Fibroblast of villous mesenchyme (primary cell): ENCODE results near the gene DDX49. TPM values are rescaled to one million over a fixed set of nuclear protein-coding genes. Genes with fewer than 3 reads are reported as not detected.

Experiments used
- DNase-seq: peaks from one replicate; pipeline ENCODE4 v3.0.0-alpha.2; 2010; ENCODE audit warnings: low read depth
- H3K4me3 ChIP-seq: 2 replicates; pipeline ENCODE4 v1.5.1; 2011; ENCODE audit warnings: low read depth, mild to moderate bottlenecking, low read length
- CTCF ChIP-seq: IDR thresholded peaks from 2 replicates; pipeline ENCODE4 v1.5.1; 2012; ENCODE audit warnings: low read depth, mild to moderate bottlenecking, low read length; ENCODE audit not compliant: insufficient read depth
- total RNA-seq: library from RNA; depleted of rRNA; stranded (reverse); fragments of >200 nt; gene quantifications from 2 replicates; pipeline ENCODE4 v1.2.3, GENCODE V29; 2012

DDX49 gene
- total RNA-seq, 1 donor: 48.4 TPM

GRCh38 chr19:18954094-18954493 lies 34.6 kb downstream of the DDX49 start:
- H3K4me3 ChIP-seq: no peak overlapping the region
- no peak for DNase-seq
- TF ChIP-seq CTCF: no peak

GRCh38 chr19:18955042-18955441 lies 35.5 kb downstream of the DDX49 start:
- DNase-seq: no peak
- TF ChIP-seq CTCF: no peak
- no peak overlapping the region for H3K4me3 ChIP-seq

- TF ChIP-seq CTCF: no peak
- H3K4me3 ChIP-seq: no peak overlapping the region
- DNase-seq: no peak
Measured at GRCh38 chr19:18960370-18960769, 40.9 kb downstream of the DDX49 start.

GRCh38 chr19:18961767-18962620 lies 42.5 kb downstream of the DDX49 start:
- DNase-seq: no peak
- no peak for TF ChIP-seq CTCF
- no peak overlapping the region for H3K4me3 ChIP-seq

- DNase-seq: no peak
- TF ChIP-seq CTCF: no peak
- H3K4me3 ChIP-seq: no peak overlapping the region
Measured at GRCh38 chr19:18964121-18964520, 44.6 kb downstream of the DDX49 start.

GRCh38 chr19:18966307-18966706 lies 46.8 kb downstream of the DDX49 start:
- no peak overlapping the region for H3K4me3 ChIP-seq
- no peak for DNase-seq
- no peak for TF ChIP-seq CTCF
